Cerebellar nuclear complex (tissue), 1 donor: Measurements from ENCODE around the gene SLC39A11.
"Not testable (repeated sequence)": the region's sequence is repeated elsewhere in the genome, so short reads cannot be mapped to it uniquely, and the experiment has no call there.

ENCODE experiments used
- DNase-seq, 2 experiments: peaks; one replicate each; lab custom pipeline; 2025; lab: John Stamatoyannopoulos, UW

SLC39A11 gene

GRCh38 chr17:73092523-73093135 lies at the start of gene SLC39A11:
Gene SLC39A11, minus strand, starts transcription at chr17:73092688. Its CDS starts 3,924 bp downstream, at chr17:73088764.
- DNase-seq = peak; percentile 59 to 84

GRCh38 chr17:73141411-73141810 lies 48.9 kb upstream of the SLC39A11 start:
- DNase-seq = no peak

GRCh38 chr17:73140566-73140965 lies 48.1 kb upstream of the SLC39A11 start:
- no peak for DNase-seq

GRCh38 chr17:73139296-73139695 lies 46.8 kb upstream of the SLC39A11 start:
- no peak for DNase-seq

GRCh38 chr17:73138541-73139138 lies 46.2 kb upstream of the SLC39A11 start:
- DNase-seq = no peak

- DNase-seq = no peak
Measured at GRCh38 chr17:73137376-73137775, 44.9 kb upstream of the SLC39A11 start.

GRCh38 chr17:73135766-73136165 lies 43.3 kb upstream of the SLC39A11 start:
- DNase-seq = no peak

- DNase-seq = no peak
Measured at GRCh38 chr17:73133911-73134649, 41.6 kb upstream of the SLC39A11 start.

GRCh38 chr17:73132085-73132492 lies 39.6 kb upstream of the SLC39A11 start:
- no peak for DNase-seq

- DNase-seq = not testable (repeated sequence)
Measured at GRCh38 chr17:73131439-73131838, 39.0 kb upstream of the SLC39A11 start.

- DNase-seq = no peak
Measured at GRCh38 chr17:73130977-73131376, 38.5 kb upstream of the SLC39A11 start.

- DNase-seq = no peak
Measured at GRCh38 chr17:73128496-73128895, 36.0 kb upstream of the SLC39A11 start.

GRCh38 chr17:73126716-73127473 lies 34.4 kb upstream of the SLC39A11 start:
- no peak for DNase-seq

GRCh38 chr17:73123606-73124320 lies 31.3 kb upstream of the SLC39A11 start:
- no peak for DNase-seq

- DNase-seq = no peak
Measured at GRCh38 chr17:73122953-73123605, 30.6 kb upstream of the SLC39A11 start.

GRCh38 chr17:73121506-73121905 lies 29.0 kb upstream of the SLC39A11 start:
- no peak for DNase-seq

GRCh38 chr17:73119631-73120030 lies 27.1 kb upstream of the SLC39A11 start:
- DNase-seq = no peak

GRCh38 chr17:73118951-73119391 lies 26.5 kb upstream of the SLC39A11 start:
- peak in 1 of 2 experiments; percentile 70 for DNase-seq

- no peak for DNase-seq
Measured at GRCh38 chr17:73118139-73118538, 25.7 kb upstream of the SLC39A11 start.

GRCh38 chr17:73112246-73112645 lies 19.8 kb upstream of the SLC39A11 start:
- no peak for DNase-seq

GRCh38 chr17:73111386-73111785 lies 18.9 kb upstream of the SLC39A11 start:
- no peak for DNase-seq
